Neural cell (in vitro differentiated cells): ENCODE measurements around the gene STK10. TPM values are rescaled to one million over a fixed set of nuclear protein-coding genes. Genes with fewer than 3 reads are reported as not detected.

Source experiments
- H2AFZ ChIP-seq: fragments of 200-600, 300-800 bp; sonication (generic), shearing (Covaris generic); 2 replicates; pipeline ENCODE4 v1.6.0; 2014; ENCODE audit warnings: low read depth, mild to moderate bottlenecking, antibody characterized with exemption, low read length, moderate library complexity
- H3F3A ChIP-seq: fragments of 200-600 bp; shearing (Covaris generic); 2 replicates; pipeline ENCODE4 v1.6.1; 2016; ENCODE audit warnings: mild to moderate bottlenecking, moderate library complexity, mixed read lengths, antibody characterized with exemption, low read length; ENCODE audit not compliant: insufficient read depth, poor library complexity, severe bottlenecking
- H3K27ac ChIP-seq: fragments of 200-600, 300-800 bp; sonication (generic), shearing (Covaris generic); 2 replicates; pipeline ENCODE4 v1.5.1; 2014; ENCODE audit warnings: mild to moderate bottlenecking, low read length, moderate library complexity
- H3K27me3 ChIP-seq: fragments of 300-800, 200-600 bp; sonication (generic), shearing (Covaris generic); 2 replicates; pipeline ENCODE4 v1.6.0; 2014; ENCODE audit warnings: mild to moderate bottlenecking, low read depth, low read length, moderate library complexity; ENCODE audit not compliant: insufficient read depth
- H3K36me3 ChIP-seq: fragments of 300-800, 200-600 bp; sonication (generic), shearing (Covaris generic); 2 replicates; pipeline ENCODE4 v1.5.1; 2014; ENCODE audit warnings: mild to moderate bottlenecking, antibody characterized with exemption, low read length, moderate library complexity; ENCODE audit not compliant: insufficient read depth
- H3K4me2 ChIP-seq: fragments of 300-800, 200-600 bp; sonication (generic), shearing (Covaris generic); 2 replicates; pipeline ENCODE4 v1.6.0; 2014; ENCODE audit warnings: mild to moderate bottlenecking, low read length
- H3K4me3 ChIP-seq: fragments of 300-800, 200-600 bp; sonication (generic), shearing (Covaris generic); 2 replicates; pipeline ENCODE4 v1.5.1; 2014; ENCODE audit warnings: mild to moderate bottlenecking, low read length, moderate library complexity
- H3K79me2 ChIP-seq: fragments of 200-600 bp; shearing (Covaris generic); replicated peaks from 2 replicates; pipeline ENCODE4 v1.6.0; 2014; ENCODE audit warnings: mild to moderate bottlenecking, low read length, moderate library complexity; ENCODE audit not compliant: insufficient read depth
- H3K9ac ChIP-seq: fragments of 300-800, 200-600 bp; sonication (generic), shearing (Covaris generic); 2 replicates; pipeline ENCODE4 v1.6.1; 2016; ENCODE audit warnings: mild to moderate bottlenecking, low read length, mixed read lengths
- H3K9me2 ChIP-seq: fragments of 200-600 bp; shearing (Covaris generic); 2 replicates; pipeline ENCODE4 v1.6.1; 2016; ENCODE audit warnings: mild to moderate bottlenecking, low read length, mixed read lengths; ENCODE audit not compliant: insufficient read depth
- H3K9me3 ChIP-seq: fragments of 200-600, 300-800 bp; sonication (generic), shearing (Covaris generic); 2 replicates; pipeline ENCODE4 v1.6.1; 2016; ENCODE audit warnings: mild to moderate bottlenecking, mixed run types, low read length, moderate library complexity, mixed read lengths
- H4K20me1 ChIP-seq: fragments of 200-600 bp; shearing (Covaris generic); 2 replicates; pipeline ENCODE4 v1.6.1; 2016; ENCODE audit warnings: mild to moderate bottlenecking, mixed run types; ENCODE audit not compliant: insufficient read depth
- CTCF ChIP-seq: fragments of 450-650 bp; IDR thresholded peaks from 2 replicates; pipeline ENCODE4 v1.5.1; 2014; ENCODE audit warnings: antibody characterized with exemption, mild to moderate bottlenecking, moderate library complexity; ENCODE audit not compliant: poor library complexity, severe bottlenecking
- EP300 ChIP-seq: fragments of 450-650 bp; conservative IDR thresholded peaks from 2 replicates; pipeline ENCODE4 v1.6.1; 2014; ENCODE audit warnings: antibody characterized with exemption, mild to moderate bottlenecking, moderate library complexity; ENCODE audit not compliant: poor library complexity, severe bottlenecking
- EZH2 ChIP-seq: fragments of 200-600, 300-800 bp; shearing (Covaris generic), sonication (generic); IDR thresholded peaks from 2 replicates; pipeline ENCODE4 v1.6.1; 2014; ENCODE audit warnings: antibody characterized with exemption, low read length, borderline replicate concordance, mild to moderate bottlenecking; ENCODE audit not compliant: insufficient read depth, poor library complexity, severe bottlenecking
- MXI1 ChIP-seq: fragments of 450-650 bp; conservative IDR thresholded peaks from 2 replicates; pipeline ENCODE4 v1.6.1; 2014; ENCODE audit warnings: antibody characterized with exemption, mild to moderate bottlenecking; ENCODE audit not compliant: poor library complexity, severe bottlenecking
- POLR2AphosphoS5 ChIP-seq: IDR thresholded peaks from 2 replicates; pipeline ENCODE4 v1.6.1; 2012
- RAD21 ChIP-seq: fragments of 450-650 bp; conservative IDR thresholded peaks from 2 replicates; pipeline ENCODE4 v1.6.1; 2014; ENCODE audit warnings: antibody characterized with exemption, mild to moderate bottlenecking, moderate library complexity
- REST ChIP-seq: IDR thresholded peaks from 2 replicates; pipeline ENCODE4 v1.6.1; 2012; ENCODE audit warnings: borderline replicate concordance
- SMC3 ChIP-seq: fragments of 450-650 bp; conservative IDR thresholded peaks from 2 replicates; pipeline ENCODE4 v1.6.1; 2014; ENCODE audit warnings: antibody characterized with exemption, mild to moderate bottlenecking, moderate library complexity; ENCODE audit not compliant: poor library complexity
- TAF1 ChIP-seq: IDR thresholded peaks from 2 replicates; pipeline ENCODE4 v1.6.1; 2012; ENCODE audit warnings: low read depth
- polyA plus RNA-seq: library from polyadenylated mRNA; depleted of rRNA; stranded (reverse); fragments of >200 nt; gene quantifications from 2 replicates; pipeline ENCODE4 v1.2.3, GENCODE V29; 2014

STK10 gene
- polyA plus RNA-seq, 1 donor from 2014 or later, result 8.2 TPM

- H3K4me2 ChIP-seq, result no peak overlapping the region
- H2AFZ ChIP-seq, result no peak overlapping the region
- H3K9me3 ChIP-seq, result no peaks in the 10 kb centered on the region
- TF ChIP-seq EP300 (no peak), CTCF (peak; percentile 49), REST (no peak), RAD21 (peak; percentile 12)
- H3K36me3 ChIP-seq, result no peaks in the 10 kb centered on the region
- H3K9me2 ChIP-seq, result no peaks in the 10 kb centered on the region
- H3K79me2 ChIP-seq, result peaks cover 89% of the 10 kb centered on the region
- no peak overlapping the region for H3K4me3 ChIP-seq
- H3K9ac ChIP-seq, result no peak overlapping the region
- H4K20me1 ChIP-seq, result no peaks in the 10 kb centered on the region
- no peaks in the 10 kb centered on the region for H3K27me3 ChIP-seq
- no peak overlapping the region for H3K27ac ChIP-seq
- H3F3A ChIP-seq, result no peaks in the 10 kb centered on the region
Measured at GRCh38 chr5:172002310-172002709, 185.7 kb downstream of the STK10 start.

GRCh38 chr5:171999877-172000276 lies 188.1 kb downstream of the STK10 start:
- Histone ChIP-seq H3K9ac (no peak overlapping the region), H3K36me3 (no peaks in the 10 kb centered on the region), H3K27me3 (no peaks in the 10 kb centered on the region), H3K4me2 (no peak overlapping the region), H3K79me2 (peaks cover 96% of the 10 kb centered on the region), H4K20me1 (no peaks in the 10 kb centered on the region), H3K4me3 (no peak overlapping the region), H3K9me3 (no peaks in the 10 kb centered on the region), H3K9me2 (no peaks in the 10 kb centered on the region), H3F3A (no peaks in the 10 kb centered on the region), H3K27ac (no peak overlapping the region), H2AFZ (no peak overlapping the region)
- TF ChIP-seq RAD21 (no peak), SMC3 (no peak), TAF1 (no peak), CTCF (no peak), EZH2 (no peak), MXI1 (no peak), POLR2AphosphoS5 (no peak), REST (no peak), EP300 (no peak)
